Stimulated activated CD4-positive, alpha-beta T cell treated with anti-CD3 and anti-CD28 coated beads, Interleukin-15, amount 100 ng/mL, for 1 hour (primary cell): ENCODE measurements around the gene ZNF285.
"Not testable (repeated sequence)": the region's sequence is repeated elsewhere in the genome, so short reads cannot be mapped to it uniquely, and the experiment has no call there.

Experiments used
- DNase-seq, 2 donors: peaks; one replicate each; pipeline ENCODE4 v3.0.0-alpha.2; 2020; ENCODE audit warnings: low read depth in 1 of 2, low spot score in 1 of 2

The ZNF285 gene

GRCh38 chr19:44401139-44402115 is at the start of gene ZNF285:
TSS of gene ZNF285 (minus strand) at chr19:44401608. CDS start at chr19:44397213, 4,395 bp downstream.
- DNase-seq, result peak; percentile 20 to 55

DNA sequence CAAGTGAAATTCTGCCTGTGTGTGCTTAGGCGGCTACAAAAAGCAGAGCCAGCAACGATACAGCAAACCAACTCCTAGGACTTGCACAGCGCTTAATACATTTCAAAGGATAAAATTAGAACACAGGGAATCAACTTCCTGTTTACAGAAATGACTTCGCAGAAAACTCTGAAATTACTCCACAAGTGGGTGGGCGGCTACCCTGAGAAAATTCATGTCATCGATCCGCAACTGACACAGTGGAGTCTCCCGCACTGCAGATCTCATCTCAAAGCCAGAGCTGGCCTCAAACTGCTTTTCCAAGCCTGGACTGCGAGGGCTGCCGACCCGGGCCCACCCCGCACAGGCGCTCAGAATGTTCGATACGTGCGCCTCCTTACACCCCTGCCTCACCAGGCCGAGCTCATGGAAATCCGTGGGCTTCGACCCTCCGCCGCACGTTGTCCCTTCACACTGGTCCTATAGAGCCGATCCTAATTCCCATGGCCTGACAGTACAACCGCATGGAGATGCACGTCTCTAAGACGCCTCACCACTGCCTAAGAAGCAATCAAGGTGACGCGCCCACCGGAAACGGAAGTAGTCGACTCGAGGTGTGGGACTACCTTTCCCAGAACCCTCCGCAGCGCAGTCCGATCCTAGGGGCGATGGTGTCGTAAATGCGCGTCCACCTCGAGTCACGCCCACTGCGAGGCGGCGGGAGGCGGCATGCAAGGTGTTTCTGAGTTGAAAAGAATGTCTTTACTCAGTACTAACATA is 46.7 kb upstream of the ZNF285 start, which contains the start of gene ZNF229:
Gene ZNF229, minus strand, starts transcription at position 557 of the 759 bp plus-strand sequence. CDS start 5,625 bp downstream, outside the sequence.
- peak in 1 of 2 donors; percentile 50 for DNase-seq

DNA sequence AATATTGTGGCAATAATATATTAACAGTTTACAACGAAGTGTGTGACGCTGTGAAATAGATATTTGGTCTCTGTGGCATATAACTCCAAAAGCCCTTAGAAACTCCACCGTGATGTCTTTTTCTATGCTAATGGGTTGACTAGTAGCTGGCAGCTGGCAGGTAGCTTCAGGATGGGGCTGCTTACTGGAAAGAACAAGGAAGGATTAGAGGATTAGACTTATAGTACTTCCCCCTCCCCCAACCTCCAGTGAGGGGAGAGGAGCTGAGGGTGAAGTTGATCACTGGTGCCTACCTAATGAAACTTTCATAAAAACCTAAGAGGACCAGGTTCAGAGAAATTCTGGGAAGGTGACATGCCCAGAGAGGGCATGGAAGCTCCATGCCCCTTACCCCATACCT is 37.0 kb upstream of the ZNF285 start:
- no peak for DNase-seq

- no peak for DNase-seq
Observed at GRCh38 chr19:44435441-44435840, 34.0 kb upstream of the ZNF285 start.

DNA sequence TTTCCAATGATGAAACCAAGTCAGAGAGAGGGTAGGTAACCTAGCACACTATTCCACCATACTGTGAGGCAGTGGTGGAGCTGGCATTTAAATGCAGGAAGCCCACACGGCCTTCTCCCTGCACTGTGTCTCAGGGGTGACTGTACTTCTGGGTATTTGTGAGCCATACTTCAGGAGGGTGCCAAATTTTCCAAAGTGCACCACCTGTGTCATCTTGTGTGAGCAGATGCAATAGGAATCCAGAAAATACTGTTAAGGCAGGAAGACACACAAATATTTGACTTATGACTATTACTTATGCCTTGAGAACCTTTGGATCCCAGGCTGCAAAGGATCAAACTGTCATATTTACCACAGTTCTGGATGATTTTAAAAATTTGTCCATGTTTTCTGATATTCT is 29.5 kb upstream of the ZNF285 start:
- no peak for DNase-seq

DNA sequence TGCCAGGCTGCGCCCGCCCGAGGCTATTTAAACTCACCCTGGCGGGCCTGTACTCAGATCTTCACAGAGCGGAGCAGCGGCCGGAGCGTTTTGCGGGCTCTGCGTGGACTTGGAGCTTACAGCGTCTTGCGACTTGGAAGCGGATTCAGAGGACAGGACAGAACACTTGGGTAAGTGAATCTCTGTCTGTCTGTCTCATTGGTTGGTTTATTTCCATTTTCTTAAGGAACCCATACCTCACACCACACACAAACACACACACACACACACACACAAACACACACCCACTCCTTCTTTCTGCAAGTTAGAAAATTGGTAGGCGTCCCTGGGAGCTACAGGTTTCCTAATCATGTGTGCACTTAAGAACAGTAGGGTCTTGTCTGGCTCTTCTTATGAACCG is 14.1 kb upstream of the ZNF285 start:
- not testable (repeated sequence) for DNase-seq

DNA sequence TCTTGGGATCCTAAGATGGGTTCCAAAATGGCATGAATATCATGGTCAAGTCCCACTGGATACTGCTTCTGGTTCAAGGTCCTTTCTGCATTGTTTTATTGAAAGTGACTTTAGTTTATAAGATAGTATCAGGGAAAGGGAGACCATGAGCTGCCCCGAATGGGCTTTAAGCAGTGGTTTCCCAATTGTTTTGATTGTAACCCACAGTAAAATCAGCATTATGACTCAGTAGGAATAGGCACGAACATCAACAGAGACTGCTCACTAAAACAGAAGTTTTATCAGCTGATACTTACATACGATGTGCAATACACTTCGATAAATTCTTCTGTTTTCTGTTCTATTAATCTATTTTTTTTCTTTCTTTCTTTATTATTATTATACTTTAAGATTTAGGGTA is 12.1 kb downstream of the ZNF285 start:
- not testable (repeated sequence) for DNase-seq

DNA sequence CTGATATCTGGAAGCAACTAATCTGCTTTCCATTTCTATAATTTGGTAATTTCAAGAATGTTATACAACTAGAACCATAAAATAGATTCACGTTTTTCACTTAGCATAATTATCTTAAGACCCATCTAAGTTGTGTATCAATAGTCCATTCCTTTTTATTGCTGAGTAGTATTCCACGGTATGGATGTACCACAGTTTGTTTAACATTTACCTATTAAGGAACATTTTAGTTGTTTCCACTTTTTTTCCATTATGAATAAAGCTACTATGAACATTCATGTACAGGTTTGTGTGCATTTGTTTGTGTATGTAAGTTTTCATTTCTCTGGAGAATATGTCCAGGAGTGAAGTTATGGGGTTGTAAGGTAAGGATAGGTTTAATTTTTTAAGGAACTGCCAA is 26.6 kb downstream of the ZNF285 start:
- no peak for DNase-seq

GRCh38 chr19:44371815-44372480 is 29.5 kb downstream of the ZNF285 start:
- no peak for DNase-seq

- no peak for DNase-seq
Observed at GRCh38 chr19:44367024-44367423, 34.4 kb downstream of the ZNF285 start.

DNA sequence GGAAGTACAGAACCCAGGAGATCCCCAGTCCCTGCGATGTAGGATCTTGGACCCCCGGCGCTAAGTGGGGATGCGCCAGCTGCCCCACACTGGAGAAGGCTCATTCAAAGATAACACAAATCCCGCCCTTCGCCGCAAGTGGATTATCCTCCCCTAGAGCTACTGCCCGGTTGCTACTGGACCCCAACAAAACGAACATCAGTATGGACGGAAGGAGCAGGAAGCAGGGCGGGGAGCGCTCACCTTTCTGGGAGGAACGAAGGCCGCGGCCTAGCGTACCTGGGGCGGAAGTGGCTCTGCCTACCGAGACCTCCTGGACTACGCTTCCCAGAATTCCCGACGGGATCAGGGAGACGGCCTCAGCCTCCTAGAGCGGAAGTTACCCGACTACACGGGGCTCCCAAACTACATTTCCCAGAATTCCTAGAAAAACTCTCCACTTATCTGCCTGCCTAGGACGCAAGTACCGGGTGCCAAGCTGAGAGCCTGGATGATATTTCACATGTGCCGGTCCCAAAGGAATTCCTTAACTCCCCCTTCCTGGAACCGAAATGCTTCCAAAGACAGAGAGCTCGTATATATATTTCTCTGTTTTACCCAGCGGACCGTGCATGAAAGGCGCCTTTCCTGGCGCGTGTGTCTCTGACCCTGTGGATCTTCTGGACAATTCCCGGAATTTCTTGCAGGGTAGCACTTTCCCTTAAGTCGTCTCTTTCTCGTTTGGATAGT is 44.9 kb downstream of the ZNF285 start, which contains the start of gene ZNF112:
Gene ZNF112, minus strand, starts transcription at position 298 of the 729 bp plus-strand sequence. CDS start 16,141 bp downstream, outside the sequence.
- DNase-seq, result no peak

- no peak for DNase-seq
Observed at GRCh38 chr19:44346556-44346955, 54.9 kb downstream of the ZNF285 start.

GRCh38 chr19:44345959-44346358 is 55.4 kb downstream of the ZNF285 start:
- DNase-seq, result no peak

- no peak for DNase-seq
Observed at GRCh38 chr19:44344255-44344654, 57.2 kb downstream of the ZNF285 start.

DNA sequence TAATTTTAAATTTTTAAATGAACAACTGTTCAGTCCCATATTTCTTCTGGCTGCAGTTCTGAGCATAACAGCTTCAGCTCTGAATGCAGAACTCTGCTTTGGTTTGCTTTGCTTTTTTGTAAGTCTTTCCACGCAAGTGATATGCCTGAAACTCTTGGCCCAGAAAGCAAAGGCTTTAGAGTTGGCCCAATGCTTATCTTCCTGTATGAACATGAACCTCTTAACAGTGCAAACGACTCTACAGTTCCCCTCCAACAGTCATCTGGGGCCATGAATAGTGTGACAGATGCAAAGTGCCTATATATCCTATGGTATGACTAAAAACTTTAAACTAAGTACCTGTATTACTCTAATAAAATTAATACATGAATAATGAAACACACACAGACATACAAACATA is 59.6 kb downstream of the ZNF285 start:
- DNase-seq, result no peak

DNA sequence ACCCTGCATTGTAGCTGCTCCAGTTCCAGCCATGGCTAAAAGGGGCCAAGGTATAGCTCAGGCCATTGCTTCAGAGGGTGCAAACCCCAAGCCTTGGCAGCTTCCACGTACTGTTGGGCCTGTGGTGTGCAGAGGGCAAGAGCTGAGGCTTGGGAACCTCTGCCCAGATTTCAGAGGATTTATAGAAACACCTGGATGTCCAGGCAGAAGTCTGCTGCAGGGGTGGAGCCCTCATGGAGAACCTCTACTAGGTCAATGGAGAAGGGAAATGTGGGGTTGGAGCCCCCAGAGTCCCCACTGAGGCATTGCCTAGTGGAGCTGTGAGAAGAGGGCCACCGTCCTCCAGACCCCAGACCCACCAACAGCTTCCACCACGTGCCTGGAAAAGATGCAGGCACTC is 66.8 kb downstream of the ZNF285 start:
- not testable (repeated sequence) for DNase-seq
